ENCODE data around the gene ASRGL1. TPM values are rescaled to one million over a fixed set of nuclear protein-coding genes. Genes with fewer than 3 reads are reported as not detected.
"Not testable (repeated sequence)": the region's sequence is repeated elsewhere in the genome, so short reads cannot be mapped to it uniquely, and the experiment has no call there.

The ASRGL1 gene
- total RNA-seq, 1 experiment from 2014 or later: 37.7 TPM

GRCh38 chr11:62360685-62361084 is 23.4 kb downstream of the ASRGL1 start:
- no peaks in the 10 kb centered on the region for H3K36me3 ChIP-seq (ENCODE audit: insufficient read depth, low read length, poor library complexity, severe bottlenecking)
- BruUV-seq (replicated peaks): no TSS peak
- CTCF ChIA-PET: no interaction called here
- no peaks in the 10 kb centered on the region for H3K4me1 ChIP-seq (ENCODE audit: insufficient read depth, low read length, poor library complexity, severe bottlenecking)
- DNase-seq (ENCODE audit: low spot score): no peak
- no peaks in the 10 kb centered on the region for H3K9me3 ChIP-seq (ENCODE audit: low read depth, low read length, poor library complexity, severe bottlenecking)
- POLR2A ChIA-PET (ENCODE audit: low non-redundant PET): interaction anchor here (0.6 kb wide), 1 partner anchor 41 kb away, joined by 3 read pairs; no protein-coding TSS in a partner anchor
- H3K27ac ChIP-seq (ENCODE audit: low read depth, low read length, poor library complexity, severe bottlenecking): no peak overlapping the region
- no peak overlapping the region for H3K4me3 ChIP-seq (ENCODE audit: low read depth, low read length, poor library complexity, severe bottlenecking)
- intact Hi-C loops (cut with micrococcal nuclease; ENCODE audit: unreplicated experiment): no loop called here
- no peaks in the 10 kb centered on the region for H3K27me3 ChIP-seq (replicated peaks; ENCODE audit: insufficient read depth, low read depth, low read length, poor library complexity)
- no peak for TF ChIP-seq EZH2 (IDR thresholded peaks at IDR 0.05; ENCODE audit: borderline replicate concordance, low read depth, low read length, poor library complexity, severe bottlenecking)
- no peak for TF ChIP-seq CTCF (conservative IDR thresholded peaks at IDR 0.05; ENCODE audit: low read depth, low read length)

- BruUV-seq (replicated peaks); H3K27ac ChIP-seq (ENCODE audit: low read depth, low read length, poor library complexity, severe bottlenecking); H3K36me3 ChIP-seq (ENCODE audit: insufficient read depth, low read length, poor library complexity, severe bottlenecking); POLR2A ChIA-PET (ENCODE audit: low non-redundant PET); H3K4me1 ChIP-seq (ENCODE audit: insufficient read depth, low read length, poor library complexity, severe bottlenecking); H3K27me3 ChIP-seq (replicated peaks; ENCODE audit: insufficient read depth, low read depth, low read length, poor library complexity); DNase-seq (ENCODE audit: low spot score); H3K9me3 ChIP-seq (ENCODE audit: low read depth, low read length, poor library complexity, severe bottlenecking); intact Hi-C loops (cut with micrococcal nuclease; ENCODE audit: unreplicated experiment); CTCF ChIA-PET; H3K4me3 ChIP-seq (ENCODE audit: low read depth, low read length, poor library complexity, severe bottlenecking): not testable (repeated sequence)
Observed at GRCh38 chr11:62368861-62369477, 31.7 kb downstream of the ASRGL1 start.

GRCh38 chr11:62370743-62371440 is 33.6 kb downstream of the ASRGL1 start:
- no peak for DNase-seq (ENCODE audit: low spot score)
- no peak overlapping the region for H3K4me3 ChIP-seq (ENCODE audit: low read depth, low read length, poor library complexity, severe bottlenecking)
- H3K9me3 ChIP-seq (ENCODE audit: low read depth, low read length, poor library complexity, severe bottlenecking): no peaks in the 10 kb centered on the region
- no peak for TF ChIP-seq CTCF (conservative IDR thresholded peaks at IDR 0.05; ENCODE audit: low read depth, low read length)
- no peak for TF ChIP-seq EZH2 (IDR thresholded peaks at IDR 0.05; ENCODE audit: borderline replicate concordance, low read depth, low read length, poor library complexity, severe bottlenecking)
- intact Hi-C loops (cut with micrococcal nuclease; ENCODE audit: unreplicated experiment): no loop called here
- CTCF ChIA-PET: no interaction called here
- H3K27me3 ChIP-seq (replicated peaks; ENCODE audit: insufficient read depth, low read depth, low read length, poor library complexity): no peaks in the 10 kb centered on the region
- POLR2A ChIA-PET (ENCODE audit: low non-redundant PET): no interaction called here
- BruUV-seq (replicated peaks): no TSS peak
- no peak overlapping the region for H3K27ac ChIP-seq (ENCODE audit: low read depth, low read length, poor library complexity, severe bottlenecking)
- no peaks in the 10 kb centered on the region for H3K4me1 ChIP-seq (ENCODE audit: insufficient read depth, low read length, poor library complexity, severe bottlenecking)
- H3K36me3 ChIP-seq (ENCODE audit: insufficient read depth, low read length, poor library complexity, severe bottlenecking): no peaks in the 10 kb centered on the region
